OCI-LY1 (cell line): ENCODE measurements around the gene ZBTB48.

Source experiments
- H2AFZ ChIP-seq: fragments of 200-600 bp; sonication (generic), shearing (Covaris generic); 2 replicates; pipeline ENCODE4 v1.6.0; 2014; ENCODE audit warnings: antibody characterized with exemption, mild to moderate bottlenecking, low read length
- H3F3A ChIP-seq: fragments of 200-600 bp; sonication (generic), shearing (Covaris generic); 2 replicates; pipeline ENCODE4 v1.6.0; 2014; ENCODE audit warnings: mild to moderate bottlenecking, antibody characterized with exemption, low read length, moderate library complexity; ENCODE audit not compliant: insufficient read depth
- H3K27ac ChIP-seq: fragments of 200-600 bp; sonication (generic); 2 replicates; pipeline ENCODE4 v1.5.1; 2014; ENCODE audit warnings: low read length, mixed run types, mild to moderate bottlenecking, low read depth; ENCODE audit not compliant: poor library complexity, severe bottlenecking
- H3K27me3 ChIP-seq: fragments of 200-600 bp; sonication (generic); 2 replicates; pipeline ENCODE4 v1.6.0; 2014; ENCODE audit warnings: antibody characterized with exemption, mild to moderate bottlenecking, low read length, moderate library complexity; ENCODE audit not compliant: insufficient read depth
- H3K36me3 ChIP-seq: fragments of 200-600 bp; sonication (generic); 2 replicates; pipeline ENCODE4 v1.6.1; 2014; ENCODE audit warnings: mild to moderate bottlenecking, antibody characterized with exemption, low read length, moderate library complexity, mixed read lengths; ENCODE audit not compliant: insufficient read depth
- H3K4me1 ChIP-seq: fragments of 200-600 bp; sonication (generic); 2 replicates; pipeline ENCODE4 v1.5.1; 2014; ENCODE audit warnings: mild to moderate bottlenecking, low read length, moderate library complexity; ENCODE audit not compliant: insufficient read depth, severe bottlenecking
- H3K4me2 ChIP-seq: fragments of 200-600 bp; sonication (generic), shearing (Covaris generic); 2 replicates; pipeline ENCODE4 v1.6.1; 2014; ENCODE audit warnings: low read length
- H3K4me3 ChIP-seq: fragments of 200-600 bp; sonication (generic); 2 replicates; pipeline ENCODE4 v1.5.1; 2014; ENCODE audit warnings: low read length, low read depth, mild to moderate bottlenecking, mixed read lengths; ENCODE audit not compliant: poor library complexity, severe bottlenecking
- H3K79me2 ChIP-seq: fragments of 200-600 bp; shearing (Covaris generic); 2 replicates; pipeline ENCODE4 v1.6.1; 2016; ENCODE audit warnings: mixed run types, low read length, mixed read lengths; ENCODE audit not compliant: insufficient read depth
- H3K9ac ChIP-seq: fragments of 200-600 bp; sonication (generic), shearing (Covaris generic); 2 replicates; pipeline ENCODE4 v1.6.1; 2014; ENCODE audit warnings: mild to moderate bottlenecking, low read length, mixed read lengths
- H3K9me2 ChIP-seq: fragments of 200-600 bp; sonication (generic), shearing (Covaris generic); 2 replicates; pipeline ENCODE4 v1.6.1; 2014; ENCODE audit warnings: low read depth, mild to moderate bottlenecking, low read length, mixed read lengths
- H3K9me3 ChIP-seq: fragments of 200-600 bp; shearing (Covaris generic); 2 replicates; pipeline ENCODE4 v1.6.1; 2014; ENCODE audit warnings: low read length, mixed read lengths
- H4K20me1 ChIP-seq: fragments of 200-600 bp; sonication (generic), shearing (Covaris generic); 2 replicates; pipeline ENCODE4 v1.6.0; 2016; ENCODE audit warnings: mild to moderate bottlenecking, low read length; ENCODE audit not compliant: insufficient read depth
- CTCF ChIP-seq: fragments of 200-600 bp; sonication (generic), shearing (Covaris generic); IDR thresholded peaks from 2 replicates; pipeline ENCODE4 v1.5.1; 2017; ENCODE audit warnings: mild to moderate bottlenecking, antibody characterized with exemption, low read length, moderate library complexity, mixed read lengths
- EZH2 ChIP-seq: fragments of 200-600 bp; sonication (generic), shearing (Covaris generic); IDR thresholded peaks from 2 replicates; pipeline ENCODE4 v1.8.0; 2017; ENCODE audit warnings: borderline replicate concordance, mixed run types, mild to moderate bottlenecking, antibody characterized with exemption, low read length, moderate library complexity, mixed read lengths

ZBTB48 gene

GRCh38 chr1:6596351-6596750 lies 16.6 kb downstream of the ZBTB48 start:
- peaks cover 22% of the 10 kb centered on the region for H3K79me2 ChIP-seq
- no peak overlapping the region for H3K4me3 ChIP-seq
- no peak overlapping the region for H2AFZ ChIP-seq
- no peaks in the 10 kb centered on the region for H3K9me2 ChIP-seq
- peaks cover 90% of the 10 kb centered on the region for H3K36me3 ChIP-seq
- H3K4me2 ChIP-seq, result no peak overlapping the region
- H4K20me1 ChIP-seq, result no peaks in the 10 kb centered on the region
- TF ChIP-seq EZH2, result no peak
- TF ChIP-seq CTCF, result no peak
- no peaks in the 10 kb centered on the region for H3K9me3 ChIP-seq
- H3K27ac ChIP-seq, result no peak overlapping the region
- H3K9ac ChIP-seq, result no peak overlapping the region
- no peaks in the 10 kb centered on the region for H3F3A ChIP-seq
- H3K27me3 ChIP-seq, result no peaks in the 10 kb centered on the region
- peaks cover 46% of the 10 kb centered on the region for H3K4me1 ChIP-seq

DNA sequence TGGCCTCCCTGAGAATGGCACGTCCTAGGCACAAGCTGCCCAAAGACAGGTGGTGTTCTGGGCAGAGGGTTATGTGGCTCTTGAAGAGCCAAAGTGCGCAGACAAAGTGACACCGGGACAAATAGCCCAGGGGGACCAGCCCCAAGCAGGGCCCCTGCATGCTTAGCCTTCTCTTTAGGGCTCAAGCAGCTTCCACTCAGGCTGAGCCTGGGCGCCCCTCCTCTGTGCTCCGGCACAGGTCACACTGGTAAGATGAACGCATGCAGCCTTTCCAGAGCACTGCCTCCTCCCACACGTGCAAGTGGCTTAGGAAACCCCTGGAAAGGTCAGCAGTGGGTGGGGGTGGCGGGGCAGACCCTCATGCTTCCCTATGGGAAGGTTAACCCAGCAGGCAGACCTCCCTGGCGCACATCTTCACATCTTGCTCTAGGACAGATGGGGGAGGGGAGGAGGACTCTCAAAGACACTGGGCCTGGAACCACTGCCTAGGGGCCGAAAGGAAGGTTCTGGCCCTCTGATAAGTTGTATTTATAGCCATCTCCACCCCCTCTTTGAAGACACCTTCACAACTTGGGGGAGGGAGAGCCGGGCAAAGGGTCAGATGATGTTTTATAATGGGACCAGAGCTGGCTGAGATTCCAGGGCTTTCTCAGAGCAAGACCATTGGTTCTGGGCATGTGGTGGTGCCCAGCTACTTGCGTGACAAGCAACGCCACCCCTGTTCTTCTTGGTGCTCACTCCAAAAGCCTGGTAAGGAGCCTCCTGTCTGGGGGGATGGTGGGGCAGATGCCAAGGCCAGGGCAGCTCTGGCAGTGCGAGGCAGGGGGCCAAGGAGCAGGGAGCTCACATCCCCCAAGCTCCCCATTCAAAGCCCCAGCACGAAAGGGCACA lies 17.3 kb downstream of the ZBTB48 start:
- H3K4me1 ChIP-seq, result peaks cover 40% of the 10 kb centered on the region
- H3F3A ChIP-seq, result no peaks in the 10 kb centered on the region
- no peaks in the 10 kb centered on the region for H3K9me3 ChIP-seq
- no peaks in the 10 kb centered on the region for H4K20me1 ChIP-seq
- H3K9ac ChIP-seq, result no peak overlapping the region
- H3K4me2 ChIP-seq, result no peak overlapping the region
- H3K36me3 ChIP-seq, result peaks cover 82% of the 10 kb centered on the region
- H3K27me3 ChIP-seq, result no peaks in the 10 kb centered on the region
- H3K9me2 ChIP-seq, result no peaks in the 10 kb centered on the region
- TF ChIP-seq CTCF (no peak), EZH2 (no peak)
- H3K27ac ChIP-seq, result no peak overlapping the region
- no peak overlapping the region for H2AFZ ChIP-seq
- H3K79me2 ChIP-seq, result peaks cover 27% of the 10 kb centered on the region
- H3K4me3 ChIP-seq, result no peak overlapping the region

GRCh38 chr1:6597777-6598131 lies 18.0 kb downstream of the ZBTB48 start:
- no peak overlapping the region for H3K4me2 ChIP-seq
- peaks cover 40% of the 10 kb centered on the region for H3K4me1 ChIP-seq
- no peaks in the 10 kb centered on the region for H3K9me3 ChIP-seq
- no peaks in the 10 kb centered on the region for H4K20me1 ChIP-seq
- no peaks in the 10 kb centered on the region for H3K27me3 ChIP-seq
- H3K9me2 ChIP-seq, result no peaks in the 10 kb centered on the region
- H3K4me3 ChIP-seq, result no peak overlapping the region
- H3F3A ChIP-seq, result no peaks in the 10 kb centered on the region
- peaks cover 27% of the 10 kb centered on the region for H3K79me2 ChIP-seq
- TF ChIP-seq CTCF, result no peak
- TF ChIP-seq EZH2, result no peak
- no peak overlapping the region for H3K27ac ChIP-seq
- no peak overlapping the region for H2AFZ ChIP-seq
- H3K36me3 ChIP-seq, result peaks cover 76% of the 10 kb centered on the region
- no peak overlapping the region for H3K9ac ChIP-seq
